ENCODE measurements around the gene APEX2.

GRCh38 chrX:55041514-55041913 is 41.4 kb downstream of the APEX2 start:
- TF ChIP-seq, protein P1, sequence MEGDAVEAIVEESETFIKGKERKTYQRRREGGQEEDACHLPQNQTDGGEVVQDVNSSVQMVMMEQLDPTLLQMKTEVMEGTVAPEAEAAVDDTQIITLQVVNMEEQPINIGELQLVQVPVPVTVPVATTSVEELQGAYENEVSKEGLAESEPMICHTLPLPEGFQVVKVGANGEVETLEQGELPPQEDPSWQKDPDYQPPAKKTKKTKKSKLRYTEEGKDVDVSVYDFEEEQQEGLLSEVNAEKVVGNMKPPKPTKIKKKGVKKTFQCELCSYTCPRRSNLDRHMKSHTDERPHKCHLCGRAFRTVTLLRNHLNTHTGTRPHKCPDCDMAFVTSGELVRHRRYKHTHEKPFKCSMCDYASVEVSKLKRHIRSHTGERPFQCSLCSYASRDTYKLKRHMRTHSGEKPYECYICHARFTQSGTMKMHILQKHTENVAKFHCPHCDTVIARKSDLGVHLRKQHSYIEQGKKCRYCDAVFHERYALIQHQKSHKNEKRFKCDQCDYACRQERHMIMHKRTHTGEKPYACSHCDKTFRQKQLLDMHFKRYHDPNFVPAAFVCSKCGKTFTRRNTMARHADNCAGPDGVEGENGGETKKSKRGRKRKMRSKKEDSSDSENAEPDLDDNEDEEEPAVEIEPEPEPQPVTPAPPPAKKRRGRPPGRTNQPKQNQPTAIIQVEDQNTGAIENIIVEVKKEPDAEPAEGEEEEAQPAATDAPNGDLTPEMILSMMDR (IDR thresholded peaks at IDR 0.05; ENCODE audit: extremely low read depth in 1 of 2, insufficient read depth in 1 of 2, low read depth in 1 of 2, low read length in 2 of 2): no peak
- no peak for TF ChIP-seq POLR2A (IDR thresholded peaks at IDR 0.05; ENCODE audit: low read depth, low read length)

Data from endothelial cell of umbilical vein (primary cell).